ENCODE data around the gene PHB1.

The PHB1 gene

GRCh38 chr17:49403514-49404289, 11.0 kb downstream of the PHB1 start:
- DNase-seq = peak in 1 of 2 donors; percentile 21

GRCh38 chr17:49402706-49403105, 12.0 kb downstream of the PHB1 start:
- DNase-seq = no peak

GRCh38 chr17:49401971-49402611, 12.6 kb downstream of the PHB1 start:
- DNase-seq = no peak

GRCh38 chr17:49399995-49400394, 14.7 kb downstream of the PHB1 start:
- no peak for DNase-seq

- DNase-seq = no peak
Observed at GRCh38 chr17:49397586-49397985, 17.1 kb downstream of the PHB1 start.

GRCh38 chr17:49393491-49394255, 21.0 kb downstream of the PHB1 start:
- no peak for DNase-seq

GRCh38 chr17:49390548-49391324, 23.9 kb downstream of the PHB1 start:
- DNase-seq = peak; percentile 31 to 40

GRCh38 chr17:49389514-49390347, 25.0 kb downstream of the PHB1 start:
- DNase-seq = peak in 1 of 2 donors; percentile 15

- DNase-seq = no peak
Observed at GRCh38 chr17:49388692-49389513, 25.8 kb downstream of the PHB1 start.

- peak; percentile 60 to 68 for DNase-seq
Observed at GRCh38 chr17:49388290-49388640, 26.4 kb downstream of the PHB1 start.

- DNase-seq = peak; percentile 26 to 35
Observed at GRCh38 chr17:49387498-49388289, 27.0 kb downstream of the PHB1 start.

- no peak for DNase-seq
Observed at GRCh38 chr17:49386373-49386772, 28.3 kb downstream of the PHB1 start.

GRCh38 chr17:49384951-49385350, 29.7 kb downstream of the PHB1 start:
- DNase-seq = no peak

GRCh38 chr17:49383060-49383459, 31.6 kb downstream of the PHB1 start:
- DNase-seq = no peak

- no peak for DNase-seq
Observed at GRCh38 chr17:49382556-49382955, 32.1 kb downstream of the PHB1 start.

GRCh38 chr17:49381793-49382192, 32.9 kb downstream of the PHB1 start:
- no peak for DNase-seq

- no peak for DNase-seq
Observed at GRCh38 chr17:49381033-49381432, 33.6 kb downstream of the PHB1 start.

- DNase-seq = no peak
Observed at GRCh38 chr17:49379926-49380325, 34.8 kb downstream of the PHB1 start.

GRCh38 chr17:49378311-49378710, 36.4 kb downstream of the PHB1 start:
- no peak for DNase-seq

GRCh38 chr17:49375544-49375943, 39.1 kb downstream of the PHB1 start:
- DNase-seq = no peak
